ENCODE measurements around the gene DNER. TPM values are rescaled to one million over a fixed set of nuclear protein-coding genes. Genes with fewer than 3 reads are reported as not detected.
"Not testable (repeated sequence)": the region's sequence is repeated elsewhere in the genome, so short reads cannot be mapped to it uniquely, and the experiment has no call there.

The DNER gene
- total and polyA plus RNA-seq, 2 donors: 2.9 to 4.4 TPM

DNA sequence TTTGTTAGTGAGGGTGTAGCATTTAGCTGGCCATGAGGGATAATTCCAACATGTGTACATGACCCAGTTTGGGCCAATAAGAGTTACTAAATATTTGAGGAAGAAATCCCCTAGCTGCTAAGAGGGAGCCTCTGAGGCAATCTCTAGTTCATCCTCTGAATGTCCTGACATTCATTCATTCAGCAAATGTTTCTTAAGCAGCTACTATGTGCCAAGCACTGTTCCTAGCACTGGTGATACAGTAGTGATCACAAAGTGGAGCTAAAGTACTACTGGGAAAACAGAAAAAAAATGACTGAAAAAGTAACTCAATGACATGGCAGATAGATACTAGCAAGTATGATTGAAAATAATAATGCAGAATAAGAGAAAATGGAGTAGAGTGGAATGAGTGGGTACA is 363.5 kb downstream of the DNER start:
- no peak overlapping the region for H3K27ac ChIP-seq (ENCODE audit: low read depth)
- H3K4me3 ChIP-seq (ENCODE audit: low read depth, low read length): no peak overlapping the region
- no peaks in the 10 kb centered on the region for H3K4me1 ChIP-seq (ENCODE audit: insufficient read depth)
- no peaks in the 10 kb centered on the region for H3K36me3 ChIP-seq (ENCODE audit: insufficient read depth)
- no peak for DNase-seq (ENCODE audit: extremely low spot score)

DNA sequence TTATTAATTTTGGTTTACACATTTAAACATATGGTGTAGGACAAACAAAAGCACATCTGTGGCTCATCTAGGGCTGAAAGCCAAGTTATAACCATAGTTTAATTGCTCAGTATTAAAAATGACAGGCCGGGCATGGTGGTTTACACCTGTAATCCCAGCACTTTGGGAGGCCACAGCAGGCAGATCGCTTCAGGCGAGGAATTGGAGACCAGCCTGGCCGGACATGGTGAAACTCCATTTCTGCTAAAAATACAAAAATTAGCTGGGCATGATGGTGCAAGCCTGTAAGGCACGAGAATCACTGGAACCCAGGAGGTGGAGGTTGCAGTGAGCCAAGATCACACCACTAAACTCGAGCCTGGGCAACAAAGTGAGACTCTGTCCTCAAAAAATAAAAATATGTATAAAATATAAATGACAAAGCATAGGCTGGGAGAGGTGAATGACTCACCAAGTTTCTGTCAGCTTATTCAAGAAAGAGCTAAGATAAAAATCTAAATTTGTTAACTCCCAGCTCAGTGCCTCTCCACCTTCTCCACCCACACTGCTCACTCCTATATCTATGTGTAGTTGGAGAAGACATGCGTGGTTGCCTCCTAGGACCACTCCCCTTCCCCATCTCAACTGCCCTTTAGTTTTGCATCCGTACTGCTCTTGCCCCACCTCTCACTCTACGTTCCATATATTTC is 364.1 kb downstream of the DNER start:
- 86% methylated on average over 9 of the region's 9 CpGs for WGBS
- Histone ChIP-seq H3K27ac (ENCODE audit: low read depth) (no peak overlapping the region), H3K36me3 (ENCODE audit: insufficient read depth) (no peaks in the 10 kb centered on the region), H3K4me1 (ENCODE audit: insufficient read depth) (no peaks in the 10 kb centered on the region), H3K4me3 (ENCODE audit: low read depth, low read length) (no peak overlapping the region)
- DNase-seq (ENCODE audit: extremely low spot score): no peak

DNA sequence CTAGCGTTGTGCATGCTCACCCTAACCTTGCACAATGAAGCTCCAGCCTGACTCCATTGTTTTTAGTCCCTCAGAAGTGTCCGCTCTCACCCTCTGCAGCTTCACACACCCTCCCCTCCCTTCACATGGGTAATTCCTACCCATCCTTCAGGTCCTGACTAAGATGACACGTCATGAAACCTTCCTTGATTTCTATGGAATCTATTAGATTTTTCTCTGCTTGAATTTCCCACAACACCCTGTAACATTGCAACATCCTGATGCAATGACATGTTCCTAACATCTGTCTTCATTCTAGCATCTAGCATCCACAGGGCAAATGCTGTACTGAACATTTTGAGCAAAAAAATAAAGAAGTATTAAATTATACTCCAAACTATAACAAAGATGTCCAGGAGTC is 366.2 kb downstream of the DNER start:
- H3K4me3 ChIP-seq (ENCODE audit: low read depth, low read length): no peak overlapping the region
- 90% methylated on average over 3 of the region's 3 CpGs for WGBS
- no peak overlapping the region for H3K27ac ChIP-seq (ENCODE audit: low read depth)
- no peaks in the 10 kb centered on the region for H3K36me3 ChIP-seq (ENCODE audit: insufficient read depth)
- H3K4me1 ChIP-seq (ENCODE audit: insufficient read depth): no peaks in the 10 kb centered on the region
- no peak for DNase-seq (ENCODE audit: extremely low spot score)

DNA sequence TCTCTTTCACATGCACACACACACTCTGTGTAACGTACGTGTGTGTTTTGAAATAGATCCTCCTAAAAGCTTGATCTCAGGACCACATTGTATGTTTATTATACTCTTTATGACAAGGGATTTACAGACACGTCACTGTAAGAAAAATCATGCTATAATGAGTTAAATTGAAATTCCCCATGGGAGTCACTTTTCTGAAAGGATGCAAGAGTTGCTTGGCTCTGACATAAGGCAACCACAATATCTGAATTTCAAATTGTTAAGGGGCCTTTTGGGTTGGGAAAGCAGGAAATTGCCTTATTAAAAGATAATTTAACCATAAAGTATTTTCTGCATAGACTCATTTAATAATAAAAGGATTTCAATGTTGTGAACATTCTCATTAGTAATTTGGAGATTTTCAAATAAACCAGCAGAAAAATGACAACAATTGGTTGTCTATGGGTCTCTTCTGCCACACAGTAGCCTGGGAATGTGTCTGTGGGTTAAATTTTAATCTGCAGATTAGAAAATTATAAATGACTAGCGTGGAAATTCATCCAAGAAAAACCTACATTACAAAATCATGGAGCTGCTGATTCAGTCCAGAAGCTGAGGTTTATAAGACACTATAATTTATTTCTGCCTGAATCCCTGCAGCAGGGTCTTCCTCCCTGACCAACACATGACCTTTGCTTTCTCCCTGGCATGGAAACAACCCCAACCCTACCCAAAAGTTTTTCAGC is 367.4 kb downstream of the DNER start:
- H3K36me3 ChIP-seq (ENCODE audit: insufficient read depth): no peaks in the 10 kb centered on the region
- 62% methylated on average over 4 of the region's 4 CpGs for WGBS

DNA sequence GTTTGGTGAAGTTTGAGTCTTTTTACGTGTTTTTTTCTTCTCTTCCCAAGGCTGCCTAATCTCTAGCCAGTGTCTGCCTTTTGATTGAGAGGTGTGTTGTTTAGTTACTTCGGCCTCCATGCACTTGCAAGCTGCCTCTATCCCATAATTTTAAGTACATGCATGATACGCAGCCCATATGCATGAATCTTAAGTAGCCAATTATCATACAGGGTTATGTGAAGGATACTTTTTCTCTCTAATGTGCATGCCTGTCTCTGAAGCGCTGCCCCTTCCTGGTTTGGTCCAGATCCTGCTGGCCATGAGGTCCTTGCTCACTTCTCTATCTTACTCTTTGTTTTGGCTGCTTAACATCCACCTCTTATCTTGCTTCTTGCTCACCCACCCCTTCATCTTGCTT is 369.4 kb downstream of the DNER start:
- H3K4me3 ChIP-seq (ENCODE audit: low read depth, low read length): no peak overlapping the region
- DNase-seq (ENCODE audit: extremely low spot score): no peak
- H3K4me1 ChIP-seq (ENCODE audit: insufficient read depth): no peaks in the 10 kb centered on the region
- WGBS: 95% methylated on average over 4 of the region's 4 CpGs
- H3K27ac ChIP-seq (ENCODE audit: low read depth): no peak overlapping the region
- no peaks in the 10 kb centered on the region for H3K36me3 ChIP-seq (ENCODE audit: insufficient read depth)

More for the DNA sequence above, 367.4 kb downstream of the DNER start:
- H3K4me3 ChIP-seq (ENCODE audit: low read depth, low read length): no peak overlapping the region
- DNase-seq (ENCODE audit: extremely low spot score): no peak
- H3K27ac ChIP-seq (ENCODE audit: low read depth): no peak overlapping the region
- H3K4me1 ChIP-seq (ENCODE audit: insufficient read depth): no peaks in the 10 kb centered on the region

DNA sequence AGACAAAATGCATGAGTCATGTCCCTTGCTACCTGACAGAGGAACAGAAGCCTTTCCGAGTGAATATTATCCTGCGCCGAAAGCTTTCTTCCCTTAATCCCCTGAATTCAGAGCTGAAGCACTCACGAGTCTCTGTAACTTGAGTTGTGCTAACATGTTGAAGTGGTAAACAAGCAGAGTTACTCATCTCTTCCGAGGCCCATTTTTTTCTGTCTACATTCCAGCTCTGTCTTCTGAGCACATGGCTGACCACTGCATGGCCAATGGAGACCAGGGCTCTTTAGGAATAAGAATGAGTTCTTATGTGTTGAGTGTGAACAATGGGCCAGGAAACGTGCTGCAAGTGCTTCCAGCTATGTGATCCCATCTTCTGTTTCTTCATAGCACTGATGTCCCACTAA is 370.2 kb downstream of the DNER start:
- Histone ChIP-seq H3K4me3 (ENCODE audit: low read depth, low read length) (no peak overlapping the region), H3K27ac (ENCODE audit: low read depth) (no peak overlapping the region), H3K36me3 (ENCODE audit: insufficient read depth) (no peaks in the 10 kb centered on the region), H3K4me1 (ENCODE audit: insufficient read depth) (no peaks in the 10 kb centered on the region)
- 32% methylated on average over 6 of the region's 6 CpGs for WGBS
- DNase-seq (ENCODE audit: extremely low spot score): no peak

DNA sequence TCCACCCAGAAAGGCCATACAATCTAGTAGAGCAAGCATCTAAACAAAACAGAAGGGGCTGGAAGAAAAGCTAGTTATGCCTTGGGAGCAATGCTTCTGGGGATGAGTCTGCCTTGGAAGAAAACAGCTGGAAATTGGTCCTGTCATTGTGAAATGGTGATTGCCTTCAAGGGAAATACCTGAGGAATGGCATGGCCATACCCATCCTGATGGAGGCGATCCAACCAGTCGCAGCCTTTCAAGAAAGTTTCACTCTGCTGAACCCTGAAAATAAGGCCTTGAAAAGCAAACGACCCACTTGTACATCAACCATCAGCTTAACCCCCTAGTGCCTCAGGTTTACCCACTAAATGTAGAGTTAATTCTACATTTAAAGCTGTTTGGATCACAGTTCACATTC is 370.7 kb downstream of the DNER start:
- H3K27ac ChIP-seq (ENCODE audit: low read depth): no peak overlapping the region
- H3K4me1 ChIP-seq (ENCODE audit: insufficient read depth): no peaks in the 10 kb centered on the region
- no peak for DNase-seq (ENCODE audit: extremely low spot score)
- no peaks in the 10 kb centered on the region for H3K36me3 ChIP-seq (ENCODE audit: insufficient read depth)
- WGBS: 77% methylated on average over 3 of the region's 3 CpGs
- no peak overlapping the region for H3K4me3 ChIP-seq (ENCODE audit: low read depth, low read length)

DNA sequence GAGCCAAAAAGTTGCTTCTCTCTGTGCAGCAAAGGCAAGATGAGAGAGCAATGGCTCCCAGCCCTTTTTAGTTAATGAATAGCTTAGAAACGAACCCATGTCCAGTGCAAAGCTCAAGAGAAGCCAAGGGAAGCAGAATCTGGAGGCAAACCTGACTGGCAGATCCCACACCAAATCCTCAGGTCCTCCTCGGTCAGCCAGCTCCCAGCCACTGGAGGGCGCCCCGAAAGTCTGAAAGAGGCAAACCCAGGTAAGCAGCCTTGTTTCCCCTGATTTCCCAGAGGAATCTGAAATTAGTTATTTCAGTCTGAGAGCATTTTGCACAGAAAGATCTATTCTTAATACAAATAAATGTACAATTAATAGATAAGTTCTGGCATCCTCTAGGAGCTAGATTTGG is 372.0 kb downstream of the DNER start:
- 69% methylated on average over 4 of the region's 4 CpGs for WGBS

DNA sequence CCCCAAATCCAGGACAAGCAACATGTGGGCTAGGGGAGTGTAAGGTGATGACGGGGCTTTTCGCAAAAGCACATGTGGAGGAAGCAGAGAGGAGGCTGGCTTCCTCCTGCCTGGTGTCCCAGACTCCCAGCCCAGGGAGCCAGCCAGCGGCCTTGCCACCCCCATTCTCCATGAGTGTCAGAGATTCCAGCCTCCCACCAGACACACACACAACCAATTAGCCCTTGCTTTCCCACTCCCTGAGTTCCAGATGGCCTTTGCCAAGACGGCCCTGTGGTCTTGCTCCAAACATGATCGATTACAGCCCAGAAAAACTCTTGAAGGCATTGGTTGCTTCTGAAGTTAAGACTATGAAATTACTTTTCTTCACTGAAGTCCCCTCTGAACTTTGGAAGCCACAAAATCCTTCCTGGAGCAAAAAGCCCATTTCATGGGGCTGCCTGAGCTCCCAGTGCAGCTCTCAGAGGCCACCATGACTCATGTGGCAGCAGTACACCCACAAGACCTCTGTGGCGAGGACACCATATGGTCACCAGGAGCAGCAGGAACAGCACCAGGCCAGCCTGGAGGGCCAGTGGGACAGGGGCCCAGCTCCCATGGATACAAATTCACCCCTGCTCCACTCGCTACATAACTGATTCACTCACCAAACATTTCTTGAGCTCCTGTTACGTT is 374.1 kb downstream of the DNER start:
- no peak overlapping the region for H3K27ac ChIP-seq (ENCODE audit: low read depth)
- no peak overlapping the region for H3K4me3 ChIP-seq (ENCODE audit: low read depth, low read length)
- 94% methylated on average over 8 of the region's 8 CpGs for WGBS
- H3K36me3 ChIP-seq (ENCODE audit: insufficient read depth): no peaks in the 10 kb centered on the region
- no peaks in the 10 kb centered on the region for H3K4me1 ChIP-seq (ENCODE audit: insufficient read depth)
- DNase-seq (ENCODE audit: extremely low spot score): no peak

More for the DNA sequence above, 372.0 kb downstream of the DNER start:
- Histone ChIP-seq H3K27ac (ENCODE audit: low read depth) (no peak overlapping the region), H3K4me1 (ENCODE audit: insufficient read depth) (no peaks in the 10 kb centered on the region), H3K36me3 (ENCODE audit: insufficient read depth) (no peaks in the 10 kb centered on the region), H3K4me3 (ENCODE audit: low read depth, low read length) (no peak overlapping the region)
- DNase-seq (ENCODE audit: extremely low spot score): no peak

DNA sequence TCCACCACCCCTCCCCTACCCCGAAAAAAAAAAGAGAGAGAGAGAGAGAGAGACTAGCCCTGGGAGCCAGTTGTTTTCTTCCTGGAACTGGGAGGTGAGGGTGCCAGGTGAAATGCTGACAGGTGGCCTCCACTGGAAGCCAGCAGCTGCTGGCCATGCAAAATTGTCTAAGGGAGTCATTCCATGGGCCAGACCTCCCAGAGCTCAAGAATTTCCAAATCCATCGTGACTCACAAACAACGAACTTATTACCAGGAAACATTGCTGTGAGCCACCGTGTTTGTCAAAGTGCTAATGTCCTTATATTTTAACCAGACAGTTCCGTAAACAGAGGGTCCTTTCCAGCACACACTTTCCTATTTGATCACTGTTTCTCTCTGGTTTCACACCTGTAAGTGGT is 374.7 kb downstream of the DNER start:
- DNase-seq (ENCODE audit: extremely low spot score): no peak
- H3K27ac ChIP-seq (ENCODE audit: low read depth): no peak overlapping the region
- H3K4me1 ChIP-seq (ENCODE audit: insufficient read depth): no peaks in the 10 kb centered on the region
- 93% methylated on average over 5 of the region's 5 CpGs for WGBS
- H3K4me3 ChIP-seq (ENCODE audit: low read depth, low read length): no peak overlapping the region
- no peaks in the 10 kb centered on the region for H3K36me3 ChIP-seq (ENCODE audit: insufficient read depth)

DNA sequence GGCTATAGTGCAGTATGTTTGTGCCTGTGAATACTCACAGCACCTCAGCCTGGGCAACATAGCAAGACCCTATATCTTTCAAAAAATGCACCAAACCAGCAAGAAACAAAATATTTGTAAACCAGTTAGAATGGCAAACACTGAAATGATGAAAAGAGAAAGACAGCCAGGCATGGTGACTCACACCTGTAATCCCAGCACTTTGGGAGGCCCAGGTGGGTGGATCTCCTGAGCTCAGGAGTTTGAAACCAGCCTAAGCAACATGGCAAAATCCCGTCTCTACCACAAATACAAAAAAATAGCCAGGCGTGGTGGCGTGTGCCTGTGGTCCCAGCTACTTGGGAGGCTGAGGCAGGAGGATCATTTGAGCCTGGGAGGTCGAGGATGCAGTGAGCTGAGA is 375.2 kb downstream of the DNER start:
- not testable (repeated sequence) for H3K4me3 ChIP-seq (ENCODE audit: low read depth, low read length); DNase-seq (ENCODE audit: extremely low spot score); H3K36me3 ChIP-seq (ENCODE audit: insufficient read depth); H3K27ac ChIP-seq (ENCODE audit: low read depth); H3K4me1 ChIP-seq (ENCODE audit: insufficient read depth)
- 96% methylated on average over 4 of the region's 4 CpGs for WGBS

DNA sequence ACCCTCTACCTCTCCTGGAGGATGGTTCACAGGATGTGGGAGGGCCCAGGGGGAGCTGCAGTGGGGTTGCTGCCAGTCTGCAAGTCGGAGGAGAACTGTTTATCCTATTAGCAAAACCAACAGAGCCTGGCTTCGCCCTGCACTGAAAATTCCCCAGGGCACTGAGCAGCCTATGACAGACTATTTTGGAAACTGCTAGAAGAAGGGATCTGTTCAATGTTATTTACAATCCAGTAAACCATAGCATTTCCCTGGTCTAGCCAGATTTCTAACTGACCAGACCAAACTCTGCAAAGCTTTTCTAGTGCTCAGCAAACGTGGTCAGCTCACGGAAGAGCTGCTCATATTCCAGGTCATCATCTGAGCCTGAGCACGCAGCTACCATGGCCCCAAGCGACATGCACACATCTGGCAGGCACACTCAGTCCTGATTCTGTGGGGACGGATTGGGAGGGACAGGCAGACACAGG is 378.4 kb downstream of the DNER start:
- H3K27ac ChIP-seq (ENCODE audit: low read depth): no peak overlapping the region
- H3K4me3 ChIP-seq (ENCODE audit: low read depth, low read length): no peak overlapping the region
- WGBS: 43% methylated on average over 7 of the region's 7 CpGs
- no peak for DNase-seq (ENCODE audit: extremely low spot score)
- H3K4me1 ChIP-seq (ENCODE audit: insufficient read depth): no peaks in the 10 kb centered on the region
- H3K36me3 ChIP-seq (ENCODE audit: insufficient read depth): no peaks in the 10 kb centered on the region

DNA sequence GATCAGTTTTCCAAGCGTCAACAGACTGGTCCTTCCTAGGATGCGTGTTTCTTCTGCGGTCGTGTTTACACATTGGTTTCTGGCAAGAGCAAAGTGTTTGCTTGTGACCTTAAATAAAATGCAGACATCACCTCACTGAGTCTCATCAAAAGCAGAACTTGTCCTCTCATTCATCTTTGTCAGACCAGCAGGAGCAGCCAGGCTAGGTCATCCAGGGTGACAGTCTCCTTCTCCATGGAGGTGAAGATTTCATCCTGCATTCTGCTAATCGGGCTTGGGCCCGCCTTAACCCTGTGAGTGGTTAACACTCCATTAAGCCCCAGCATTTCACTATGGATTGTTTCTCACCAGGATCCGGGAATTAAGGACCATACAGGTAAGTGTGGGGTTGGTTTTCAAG is 379.0 kb downstream of the DNER start:
- Histone ChIP-seq H3K36me3 (ENCODE audit: insufficient read depth) (no peaks in the 10 kb centered on the region), H3K27ac (ENCODE audit: low read depth) (no peak overlapping the region), H3K4me3 (ENCODE audit: low read depth, low read length) (no peak overlapping the region), H3K4me1 (ENCODE audit: insufficient read depth) (no peaks in the 10 kb centered on the region)
- WGBS: 83% methylated on average over 7 of the region's 7 CpGs
- DNase-seq (ENCODE audit: extremely low spot score): no peak

DNA sequence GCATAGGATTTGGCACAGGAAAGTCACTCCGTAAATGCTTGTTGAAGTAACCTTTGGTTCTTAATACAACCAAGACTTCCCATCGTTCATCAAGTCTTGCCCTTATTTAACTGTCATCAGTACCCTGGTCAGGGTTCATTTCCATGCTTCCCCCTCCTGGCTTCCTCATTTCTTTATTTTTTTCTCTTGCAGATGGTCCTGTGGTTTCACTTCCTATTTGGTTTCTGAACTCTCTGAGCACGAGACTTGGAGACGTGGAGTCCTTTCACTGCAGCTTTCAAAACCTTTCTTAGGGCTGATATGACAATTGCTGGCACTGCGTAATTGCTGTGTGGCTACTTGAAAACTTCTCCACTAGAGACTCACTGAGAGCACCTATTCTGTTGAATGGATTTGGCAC is 383.4 kb downstream of the DNER start:
- Histone ChIP-seq H3K27ac (ENCODE audit: low read depth) (no peak overlapping the region), H3K36me3 (ENCODE audit: insufficient read depth) (no peaks in the 10 kb centered on the region), H3K4me1 (ENCODE audit: insufficient read depth) (no peaks in the 10 kb centered on the region), H3K4me3 (ENCODE audit: low read depth, low read length) (no peak overlapping the region)
- WGBS: 66% methylated on average over 5 of the region's 5 CpGs
- DNase-seq (ENCODE audit: extremely low spot score): no peak
